Body of pancreas (tissue), 4 donors: ENCODE data around the gene ELL. TPM values are rescaled to one million over a fixed set of nuclear protein-coding genes. Genes with fewer than 3 reads are reported as not detected.
"Not testable (repeated sequence)": the region's sequence is repeated elsewhere in the genome, so short reads cannot be mapped to it uniquely, and the experiment has no call there.

Source experiments
- ATAC-seq: fragments of 150-250 bp; one replicate; pipeline ENCODE4 v1.9.1; 2016
- DNase-seq, 4 donors: peaks; one replicate each; pipeline ENCODE4 v3.0.0-alpha.2; 2019
- H3K27ac ChIP-seq, 4 donors: fragments of 200-600 bp; sonication (generic); 1 replicate in 3 of 4; 2 replicates in 1 of 4; pipeline versions ENCODE4 v1.5.1 to v1.6.1; 2016 to 2019; ENCODE audit warnings: mild to moderate bottlenecking in 1 of 4, mixed read lengths in 1 of 4, moderate library complexity in 1 of 4
- H3K27me3 ChIP-seq, 2 donors: fragments of 200-600 bp; sonication (generic); one replicate each; pipeline ENCODE4 v1.6.0; 2016; ENCODE audit warnings: mild to moderate bottlenecking in 1 of 2
- H3K36me3 ChIP-seq, 2 donors: fragments of 200-600 bp; sonication (generic); replicated peaks in 1 of 2; 2 replicates each; pipeline ENCODE4 v1.5.1; 2016; ENCODE audit warnings: low read depth in 2 of 2; ENCODE audit not compliant: insufficient read depth in 1 of 2
- H3K4me1 ChIP-seq: fragments of 200-600 bp; sonication (generic); one replicate; pipeline ENCODE4 v1.6.0; 2016
- H3K4me3 ChIP-seq, 2 donors: fragments of 200-600 bp; sonication (generic); 1 replicate in 1 of 2; 2 replicates in 1 of 2; pipeline ENCODE4 v1.5.1; 2016 to 2019
- H3K9me3 ChIP-seq, 3 donors: fragments of 200-600 bp; sonication (generic); 1 replicate in 2 of 3; 2 replicates in 1 of 3; pipeline ENCODE4 v1.5.1; 2016
- POLR2A ChIP-seq, 3 donors: fragments of 450-650 bp; IDR thresholded peaks; one replicate each; pipeline ENCODE4 v1.6.1; 2016; ENCODE audit warnings: antibody characterized with exemption in 3 of 3, mild to moderate bottlenecking in 2 of 3
- WGBS, 2 donors: methylation state at CpG; one replicate each; pipeline ENCODE4 v1.1.5; 2017; 5-methylcytosine and 5-hydroxymethylcytosine counted together
- intact Hi-C: fragments of 100-400 bp; cut with DNase I; formaldehyde crosslinking; loops from one replicate; pipeline ENCODE4 v1.15.1; 2023
- total RNA-seq, 2 donors: library from RNA; depleted of rRNA; stranded (reverse); fragments of >200 nt; gene quantifications; one replicate each; pipeline ENCODE4 v1.1.0, GENCODE V29; 2016
- TF ChIP-seq, protein P1 (sequence below), 7 experiments: fragments of 450-650 bp in 4 of 7; fragments of 200-600 bp in 3 of 7; sonication (generic) in 3 of 7; IDR thresholded peaks; one replicate each; pipeline ENCODE4 v1.5.1; 2016 to 2019; ENCODE audit warnings: antibody characterized with exemption in 7 of 7

Gene ELL
- total RNA-seq, 2 donors from 2014 or later, result 12.5 to 14.2 TPM

DNA sequence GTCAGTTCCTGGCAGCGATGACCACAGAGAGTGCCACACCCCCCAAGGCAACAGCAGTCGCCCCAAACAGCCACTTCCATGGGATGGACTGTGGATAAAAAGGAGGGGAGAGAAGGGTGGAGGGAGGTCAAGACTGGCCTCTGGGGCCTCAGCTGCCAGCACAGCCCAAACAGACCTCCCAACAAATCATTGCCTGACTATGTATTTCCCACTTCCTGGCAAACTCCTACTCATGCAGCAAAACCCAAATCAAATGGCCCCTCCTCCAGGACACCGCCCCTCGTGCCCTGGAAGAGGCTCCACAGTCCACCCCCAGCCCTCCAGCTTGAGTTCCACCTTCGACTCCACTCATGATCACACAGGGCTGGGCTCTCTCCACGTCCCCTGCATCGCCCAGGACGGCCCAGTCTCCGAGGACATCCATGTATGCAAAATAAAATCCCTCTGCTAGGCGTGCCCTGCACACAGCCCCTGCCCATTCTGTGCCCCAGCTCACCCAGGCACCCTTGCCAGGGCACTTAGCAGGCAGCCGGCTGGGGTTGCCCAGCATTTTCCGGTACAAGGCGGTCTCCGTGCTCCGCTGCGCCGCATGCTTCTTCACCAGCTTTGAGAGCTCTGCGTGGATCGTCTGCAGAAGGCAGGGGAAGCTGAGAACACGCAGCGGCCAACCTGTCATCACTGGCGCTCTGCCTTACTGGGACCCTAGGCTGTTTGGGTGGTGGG is 10.5 kb upstream of the ELL start:
- no peaks in the 10 kb centered on the region for H3K27me3 ChIP-seq
- H3K27ac ChIP-seq, result no peak overlapping the region
- peaks cover 0 to 13% of the 10 kb centered on the region in 2 donors for H3K36me3 ChIP-seq
- DNase-seq, result no peak
- no peak overlapping the region for H3K4me3 ChIP-seq
- TF ChIP-seq POLR2A (IDR thresholded peaks at IDR 0.05), result no peak
- TF ChIP-seq, protein P1, sequence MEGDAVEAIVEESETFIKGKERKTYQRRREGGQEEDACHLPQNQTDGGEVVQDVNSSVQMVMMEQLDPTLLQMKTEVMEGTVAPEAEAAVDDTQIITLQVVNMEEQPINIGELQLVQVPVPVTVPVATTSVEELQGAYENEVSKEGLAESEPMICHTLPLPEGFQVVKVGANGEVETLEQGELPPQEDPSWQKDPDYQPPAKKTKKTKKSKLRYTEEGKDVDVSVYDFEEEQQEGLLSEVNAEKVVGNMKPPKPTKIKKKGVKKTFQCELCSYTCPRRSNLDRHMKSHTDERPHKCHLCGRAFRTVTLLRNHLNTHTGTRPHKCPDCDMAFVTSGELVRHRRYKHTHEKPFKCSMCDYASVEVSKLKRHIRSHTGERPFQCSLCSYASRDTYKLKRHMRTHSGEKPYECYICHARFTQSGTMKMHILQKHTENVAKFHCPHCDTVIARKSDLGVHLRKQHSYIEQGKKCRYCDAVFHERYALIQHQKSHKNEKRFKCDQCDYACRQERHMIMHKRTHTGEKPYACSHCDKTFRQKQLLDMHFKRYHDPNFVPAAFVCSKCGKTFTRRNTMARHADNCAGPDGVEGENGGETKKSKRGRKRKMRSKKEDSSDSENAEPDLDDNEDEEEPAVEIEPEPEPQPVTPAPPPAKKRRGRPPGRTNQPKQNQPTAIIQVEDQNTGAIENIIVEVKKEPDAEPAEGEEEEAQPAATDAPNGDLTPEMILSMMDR (IDR thresholded peaks at IDR 0.05), result no peak
- no peak for ATAC-seq
- no peaks in the 10 kb centered on the region for H3K4me1 ChIP-seq
- 97% methylated on average over 15 to 22 of the region's 22 CpGs for WGBS, 2 donors
- no peaks in the 10 kb centered on the region for H3K9me3 ChIP-seq
- intact Hi-C loops, result no loop called here

DNA sequence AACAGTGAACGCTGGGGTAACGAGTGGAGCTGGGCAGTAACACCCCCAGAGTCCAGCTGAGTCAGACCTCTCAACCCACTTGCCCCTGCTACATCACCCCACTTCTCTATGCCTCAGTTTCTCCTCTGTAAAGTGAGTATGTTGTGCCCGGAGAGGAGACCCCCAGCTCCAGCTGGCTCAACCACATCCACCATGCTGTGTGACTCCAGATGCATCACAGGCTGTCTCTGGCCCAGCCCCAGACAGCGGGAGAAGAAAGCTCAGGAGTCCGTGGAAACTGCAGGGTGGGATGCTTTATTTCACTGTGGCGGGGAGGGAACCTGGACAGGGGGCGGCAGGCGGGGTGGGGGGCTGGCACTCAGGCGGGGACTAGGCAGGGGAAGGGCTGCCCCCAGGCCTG is 9.6 kb upstream of the ELL start:
- TF ChIP-seq, protein P1 (IDR thresholded peaks at IDR 0.05), result no peak
- no peak for TF ChIP-seq POLR2A (IDR thresholded peaks at IDR 0.05)
- H3K27ac ChIP-seq, result no peak overlapping the region
- no peak overlapping the region for H3K4me3 ChIP-seq
- ATAC-seq, result no peak
- no peaks in the 10 kb centered on the region for H3K9me3 ChIP-seq
- H3K36me3 ChIP-seq, result peaks cover 0 to 10% of the 10 kb centered on the region in 2 donors
- intact Hi-C loops, result no loop called here
- no peaks in the 10 kb centered on the region for H3K4me1 ChIP-seq
- H3K27me3 ChIP-seq, result no peaks in the 10 kb centered on the region
- 84 to 89% methylated on average over 4 to 8 of the region's 9 CpGs for WGBS, 2 donors
- no peak for DNase-seq

DNA sequence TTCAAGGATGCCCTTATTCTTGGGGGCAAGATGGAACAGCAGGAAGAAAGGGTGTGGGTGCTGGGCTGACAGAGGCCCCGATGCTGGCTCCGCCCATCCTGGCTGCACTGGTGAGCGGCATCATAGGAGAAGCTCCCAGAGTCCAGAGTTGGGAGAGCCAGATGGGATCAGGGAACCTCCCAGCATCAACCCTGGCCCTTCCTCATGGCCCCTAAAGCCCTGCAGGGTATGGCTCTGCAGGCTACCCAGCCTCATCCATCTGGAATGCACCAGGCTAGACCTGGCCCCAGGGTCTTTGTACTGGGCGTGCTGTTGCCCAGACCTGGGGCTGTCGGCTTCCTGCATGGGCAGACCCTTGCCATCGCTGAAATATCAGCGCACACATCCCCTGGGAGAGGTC is 7.9 kb upstream of the ELL start:
- Histone ChIP-seq H3K27ac (no peak overlapping the region), H3K9me3 (no peaks in the 10 kb centered on the region), H3K4me3 (no peak overlapping the region), H3K36me3 (peaks cover 0 to 7% of the 10 kb centered on the region in 2 donors), H3K4me1 (no peaks in the 10 kb centered on the region), H3K27me3 (no peaks in the 10 kb centered on the region)
- intact Hi-C loops, result no loop called here
- TF ChIP-seq, protein P1 (IDR thresholded peaks at IDR 0.05), result no peak
- TF ChIP-seq POLR2A (IDR thresholded peaks at IDR 0.05), result no peak
- ATAC-seq (no peak), DNase-seq (no peak)
- WGBS, 2 donors, result 55 to 83% methylated on average over 3 to 7 of the region's 7 CpGs

DNA sequence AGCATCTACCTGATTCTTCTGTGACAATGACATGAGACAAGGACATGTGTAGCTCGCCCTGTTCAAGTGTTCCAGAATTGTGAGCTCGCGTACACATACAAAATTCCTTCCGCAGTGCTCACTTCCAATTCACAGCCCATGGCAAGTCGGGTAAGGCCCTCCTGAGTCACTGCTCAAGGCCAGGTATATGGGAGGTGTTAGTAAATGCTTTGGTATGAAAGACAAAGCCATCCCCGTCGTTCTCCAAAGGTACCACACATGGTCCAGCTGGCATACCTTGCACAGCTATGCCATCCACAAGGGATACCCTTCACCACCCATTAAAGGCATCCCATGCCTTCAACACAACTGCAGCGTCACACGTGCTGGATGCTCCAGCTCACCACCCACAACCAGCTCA is 4.4 kb upstream of the ELL start:
- intact Hi-C loops, result no loop called here
- no peaks in the 10 kb centered on the region for H3K36me3 ChIP-seq
- H3K4me1 ChIP-seq, result peaks cover 6% of the 10 kb centered on the region
- no peaks in the 10 kb centered on the region for H3K27me3 ChIP-seq
- H3K27ac ChIP-seq, result no peak overlapping the region
- 76 to 81% methylated on average over 9 of the region's 9 CpGs for WGBS, 2 donors
- TF ChIP-seq, protein P1 (IDR thresholded peaks at IDR 0.05), result no peak
- TF ChIP-seq POLR2A (IDR thresholded peaks at IDR 0.05), result no peak
- no peaks in the 10 kb centered on the region for H3K9me3 ChIP-seq
- DNase-seq (no peak), ATAC-seq (no peak)
- no peak overlapping the region for H3K4me3 ChIP-seq

DNA sequence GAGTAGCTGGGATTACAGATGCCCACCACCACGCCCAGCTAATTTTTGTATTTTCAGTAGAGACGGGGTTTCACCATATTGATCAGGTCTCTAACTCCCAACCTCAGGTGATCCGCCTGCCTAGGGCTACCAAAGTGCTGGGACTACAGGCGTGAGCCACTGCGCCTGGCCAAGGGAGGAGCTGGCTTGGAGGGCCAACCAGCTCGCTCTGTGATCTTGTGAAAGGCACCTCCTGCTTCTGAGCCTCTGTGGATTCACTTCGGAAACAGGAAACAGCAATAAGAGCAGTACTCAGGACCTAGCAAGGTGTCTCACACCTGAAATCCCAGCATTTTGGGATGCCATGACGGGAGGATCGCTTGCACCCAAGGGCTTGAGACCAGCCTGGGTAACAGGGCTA is 2.0 kb upstream of the ELL start:
- Histone ChIP-seq H3K4me3 (no peak overlapping the region), H3K36me3 (no peaks in the 10 kb centered on the region), H3K9me3 (no peaks in the 10 kb centered on the region), H3K4me1 (peaks cover 18% of the 10 kb centered on the region), H3K27me3 (no peaks in the 10 kb centered on the region), H3K27ac (no peak overlapping the region)
- ATAC-seq (no peak), DNase-seq (no peak)
- intact Hi-C loops, result no loop called here
- no peak for TF ChIP-seq POLR2A (IDR thresholded peaks at IDR 0.05)
- TF ChIP-seq, protein P1 (IDR thresholded peaks at IDR 0.05), result no peak
- WGBS, 2 donors, result 84 to 89% methylated on average over 9 of the region's 9 CpGs

DNA sequence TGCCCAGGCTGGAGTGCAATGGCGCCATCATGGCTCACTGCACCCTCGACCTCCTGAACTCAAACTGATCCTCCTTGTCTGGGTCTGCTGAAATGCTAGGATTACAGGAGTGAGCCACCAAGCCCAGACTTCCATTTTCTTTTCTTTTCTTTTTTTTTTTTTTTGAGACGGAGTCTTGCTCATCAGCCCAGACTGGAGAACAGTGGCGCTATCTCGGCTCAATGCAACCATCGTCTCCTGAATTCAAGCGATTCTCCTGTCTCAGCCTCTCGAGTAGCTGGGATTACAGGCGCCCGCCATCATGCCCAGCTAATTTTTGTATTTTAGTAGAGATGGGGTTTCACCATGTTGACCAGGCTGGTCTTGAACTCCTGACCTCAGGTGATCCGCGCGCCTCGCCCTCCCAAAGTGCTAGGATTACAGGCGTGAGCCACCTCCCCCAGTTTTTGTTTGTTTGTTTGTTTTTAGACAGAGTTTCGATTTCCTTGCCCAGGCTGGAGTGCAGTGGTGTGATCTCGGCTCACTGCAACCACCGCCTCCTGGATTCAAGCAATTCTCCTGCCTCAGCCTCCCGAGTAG is 1.1 kb upstream of the ELL start:
- H3K9me3 ChIP-seq, H3K36me3 ChIP-seq, intact Hi-C loops, DNase-seq, H3K27me3 ChIP-seq, H3K4me3 ChIP-seq, ATAC-seq: not testable (repeated sequence)
- H3K4me1 ChIP-seq, result peaks cover 25% of the 10 kb centered on the region
- 53 to 55% methylated on average over 19 of the region's 19 CpGs for WGBS, 2 donors
- H3K27ac ChIP-seq, result peak overlapping the region in 2 of 4 donors; percentile 59 to 65
